Caco-2 (cell line): ENCODE measurements around the gene PARD3. TPM values are rescaled to one million over a fixed set of nuclear protein-coding genes. Genes with fewer than 3 reads are reported as not detected.

ENCODE experiments used
- BruUV-seq: library from RNA; stranded (reverse); fragments of 400-500 nt; replicated peaks from 2 replicates; lab custom pipeline; 2021; lab: Mats Ljungman, UMichigan
- CTCF ChIA-PET: fragments of 300-600 bp; sonication (Branson Sonifier 250); formaldehyde crosslinking; loops from one replicate; lab custom pipeline; 2022; ENCODE audit warnings: antibody characterized with exemption; lab: Charles Lee
- POLR2A ChIA-PET: fragments of 300-600 bp; sonication (Branson Sonifier 250); formaldehyde crosslinking; loops from one replicate; lab custom pipeline; 2022; ENCODE audit warnings: antibody characterized with exemption; lab: Charles Lee
- DNase-seq, 2 experiments: peaks; one replicate each; pipeline versions ENCODE4 v3.0.0 to v3.0.0-alpha.2; 2020 to 2022
- H3K27me3 ChIP-seq: replicated peaks from 2 replicates; pipeline ENCODE4 v1.6.0; 2011; ENCODE audit warnings: low read length; ENCODE audit not compliant: control insufficient read depth, insufficient read depth
- H3K36me3 ChIP-seq: 2 replicates; pipeline ENCODE4 v1.5.1; 2011; ENCODE audit warnings: low read length; ENCODE audit not compliant: control insufficient read depth, insufficient read depth
- H3K4me1 ChIP-seq: fragments of 250-450 bp; sonication (Bioruptor Pico); 2 replicates; pipeline ENCODE4 v1.5.1; 2020; ENCODE audit warnings: mild to moderate bottlenecking
- H3K4me3 ChIP-seq: 2 replicates; pipeline ENCODE4 v1.5.1; 2011; ENCODE audit warnings: low read depth, mild to moderate bottlenecking, control low read depth, low read length
- H3K9me3 ChIP-seq: fragments of 250-450 bp; sonication (Bioruptor Pico); 2 replicates; pipeline ENCODE4 v1.5.1; 2020; ENCODE audit warnings: mild to moderate bottlenecking, moderate library complexity
- H3K27ac Mint-ChIP-seq: one replicate; pipeline ENCODE4 v1.8.0; 2022; ENCODE audit warnings: mixed read lengths; ENCODE audit not compliant: unreplicated experiment
- H3K27me3 Mint-ChIP-seq: one replicate; pipeline ENCODE4 v1.8.0; 2022; ENCODE audit warnings: mixed read lengths; ENCODE audit not compliant: insufficient read depth, unreplicated experiment
- H3K36me3 Mint-ChIP-seq: one replicate; pipeline ENCODE4 v1.8.0; 2022; ENCODE audit warnings: mild to moderate bottlenecking, mixed read lengths; ENCODE audit not compliant: insufficient read depth, unreplicated experiment
- H3K4me1 Mint-ChIP-seq: one replicate; pipeline ENCODE4 v1.8.0; 2022; ENCODE audit warnings: low read depth, mixed read lengths; ENCODE audit not compliant: unreplicated experiment
- H3K4me3 Mint-ChIP-seq: one replicate; pipeline ENCODE4 v1.8.0; 2022; ENCODE audit warnings: mild to moderate bottlenecking, moderate library complexity, mixed read lengths; ENCODE audit not compliant: unreplicated experiment
- H3K9me3 Mint-ChIP-seq: one replicate; pipeline ENCODE4 v1.8.0; 2022; ENCODE audit warnings: mixed read lengths; ENCODE audit not compliant: unreplicated experiment
- intact Hi-C: fragments of 100-400 bp; cut with micrococcal nuclease; formaldehyde crosslinking; loops from one replicate; pipeline ENCODE4 v1.10.0; 2022; ENCODE audit not compliant: unreplicated experiment
- total RNA-seq: library from RNA; stranded (reverse); gene quantifications from 2 replicates; pipeline ENCODE4 v1.2.3, GENCODE V29; 2022
- TF ChIP-seq, protein P1 (sequence below), 2 experiments: fragments of 200-600 bp in 1 of 2; IDR thresholded peaks; 1 replicate in 1 of 2; 2 replicates in 1 of 2; pipeline versions ENCODE4 v1.5.1 to v1.8.0; 2011 to 2022; ENCODE audit warnings: antibody characterized with exemption in 1 of 2, control low read depth in 1 of 2, inconsistent platforms in 1 of 2, low read depth in 1 of 2, low read length in 1 of 2, mild to moderate bottlenecking in 1 of 2, moderate library complexity in 1 of 2; ENCODE audit not compliant: insufficient read depth in 1 of 2, severe bottlenecking in 1 of 2, unreplicated experiment in 1 of 2

Gene PARD3
- total RNA-seq, 1 experiment from 2014 or later: 80.7 TPM

DNA sequence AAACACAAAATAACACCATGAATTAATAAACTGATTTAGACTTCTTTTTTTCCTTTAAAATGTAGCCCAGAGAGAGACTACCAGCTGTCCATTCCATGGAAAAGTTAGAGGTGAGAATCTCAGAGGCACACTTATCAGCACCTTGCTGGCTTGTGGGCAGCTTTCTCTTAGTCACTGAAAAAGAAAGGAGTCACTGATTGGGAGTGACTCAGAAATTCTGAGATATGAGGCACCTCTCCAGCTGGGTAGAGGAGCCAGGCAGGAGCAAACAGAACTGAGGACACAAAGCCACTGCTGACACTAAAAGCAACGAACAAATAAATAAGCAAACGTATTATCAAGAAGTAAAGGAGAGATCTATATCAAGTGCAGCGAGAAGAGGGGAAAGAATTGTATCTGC lies 310.6 kb downstream of the PARD3 start:
- peaks cover 11% of the 10 kb centered on the region for H3K4me1 Mint-ChIP-seq
- no peak overlapping the region for H3K27ac Mint-ChIP-seq
- DNase-seq: peak in 1 of 2 experiments; percentile 35
- H3K4me3 Mint-ChIP-seq: no peak overlapping the region
- no peak overlapping the region for H3K4me3 ChIP-seq
- intact Hi-C loops: no loop called here
- ChIA-PET POLR2A (no interaction called here), CTCF (no interaction called here)
- TF ChIP-seq, protein P1, sequence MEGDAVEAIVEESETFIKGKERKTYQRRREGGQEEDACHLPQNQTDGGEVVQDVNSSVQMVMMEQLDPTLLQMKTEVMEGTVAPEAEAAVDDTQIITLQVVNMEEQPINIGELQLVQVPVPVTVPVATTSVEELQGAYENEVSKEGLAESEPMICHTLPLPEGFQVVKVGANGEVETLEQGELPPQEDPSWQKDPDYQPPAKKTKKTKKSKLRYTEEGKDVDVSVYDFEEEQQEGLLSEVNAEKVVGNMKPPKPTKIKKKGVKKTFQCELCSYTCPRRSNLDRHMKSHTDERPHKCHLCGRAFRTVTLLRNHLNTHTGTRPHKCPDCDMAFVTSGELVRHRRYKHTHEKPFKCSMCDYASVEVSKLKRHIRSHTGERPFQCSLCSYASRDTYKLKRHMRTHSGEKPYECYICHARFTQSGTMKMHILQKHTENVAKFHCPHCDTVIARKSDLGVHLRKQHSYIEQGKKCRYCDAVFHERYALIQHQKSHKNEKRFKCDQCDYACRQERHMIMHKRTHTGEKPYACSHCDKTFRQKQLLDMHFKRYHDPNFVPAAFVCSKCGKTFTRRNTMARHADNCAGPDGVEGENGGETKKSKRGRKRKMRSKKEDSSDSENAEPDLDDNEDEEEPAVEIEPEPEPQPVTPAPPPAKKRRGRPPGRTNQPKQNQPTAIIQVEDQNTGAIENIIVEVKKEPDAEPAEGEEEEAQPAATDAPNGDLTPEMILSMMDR (IDR thresholded peaks at IDR 0.05; ENCODE audit: insufficient read depth in 1 of 2, low read depth in 1 of 2, low read length in 1 of 2, severe bottlenecking in 1 of 2, unreplicated experiment in 1 of 2): no peak
- H3K9me3 Mint-ChIP-seq: no peaks in the 10 kb centered on the region
- H3K4me1 ChIP-seq: 0 out of 2 replicates have a peak, but pooled peaks cover 4% of the 10 kb centered on the region
- H3K36me3 Mint-ChIP-seq: no peaks in the 10 kb centered on the region
- H3K9me3 ChIP-seq: no peaks in the 10 kb centered on the region
- no peaks in the 10 kb centered on the region for H3K36me3 ChIP-seq
- no peaks in the 10 kb centered on the region for H3K27me3 Mint-ChIP-seq
- no peaks in the 10 kb centered on the region for H3K27me3 ChIP-seq
- BruUV-seq: no TSS peak

DNA sequence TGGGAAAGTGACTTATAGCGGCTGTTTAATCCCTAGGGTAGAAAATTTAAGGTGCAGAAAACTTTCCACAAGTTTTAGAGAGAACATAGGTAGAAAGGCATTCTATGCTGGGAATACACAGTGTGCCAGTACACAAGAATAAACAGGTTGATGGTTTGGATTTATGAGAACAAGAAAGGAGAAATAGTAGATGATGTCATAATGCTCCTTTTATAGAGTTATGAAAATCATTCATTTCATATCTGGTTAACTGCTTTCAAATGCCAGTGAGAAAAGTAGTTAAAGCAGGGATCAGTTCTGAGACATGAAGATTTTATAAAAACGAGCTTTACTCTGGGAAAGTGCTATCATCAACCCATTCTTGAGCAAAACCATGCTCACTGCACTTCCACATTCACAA lies 311.4 kb downstream of the PARD3 start:
- Mint-ChIP-seq H3K27ac (no peak overlapping the region), H3K27me3 (no peaks in the 10 kb centered on the region), H3K9me3 (no peaks in the 10 kb centered on the region), H3K36me3 (no peaks in the 10 kb centered on the region), H3K4me3 (no peak overlapping the region), H3K4me1 (peaks cover 11% of the 10 kb centered on the region)
- Histone ChIP-seq H3K36me3 (no peaks in the 10 kb centered on the region), H3K27me3 (no peaks in the 10 kb centered on the region), H3K4me3 (no peak overlapping the region), H3K9me3 (no peaks in the 10 kb centered on the region), H3K4me1 (0 out of 2 replicates have a peak, but pooled peaks cover 4% of the 10 kb centered on the region)
- TF ChIP-seq, protein P1 (IDR thresholded peaks at IDR 0.05; ENCODE audit: insufficient read depth in 1 of 2, low read depth in 1 of 2, low read length in 1 of 2, severe bottlenecking in 1 of 2, unreplicated experiment in 1 of 2): no peak
- ChIA-PET POLR2A (no interaction called here), CTCF (no interaction called here)
- no TSS peak for BruUV-seq
- intact Hi-C loops: no loop called here
- DNase-seq: no peak

DNA sequence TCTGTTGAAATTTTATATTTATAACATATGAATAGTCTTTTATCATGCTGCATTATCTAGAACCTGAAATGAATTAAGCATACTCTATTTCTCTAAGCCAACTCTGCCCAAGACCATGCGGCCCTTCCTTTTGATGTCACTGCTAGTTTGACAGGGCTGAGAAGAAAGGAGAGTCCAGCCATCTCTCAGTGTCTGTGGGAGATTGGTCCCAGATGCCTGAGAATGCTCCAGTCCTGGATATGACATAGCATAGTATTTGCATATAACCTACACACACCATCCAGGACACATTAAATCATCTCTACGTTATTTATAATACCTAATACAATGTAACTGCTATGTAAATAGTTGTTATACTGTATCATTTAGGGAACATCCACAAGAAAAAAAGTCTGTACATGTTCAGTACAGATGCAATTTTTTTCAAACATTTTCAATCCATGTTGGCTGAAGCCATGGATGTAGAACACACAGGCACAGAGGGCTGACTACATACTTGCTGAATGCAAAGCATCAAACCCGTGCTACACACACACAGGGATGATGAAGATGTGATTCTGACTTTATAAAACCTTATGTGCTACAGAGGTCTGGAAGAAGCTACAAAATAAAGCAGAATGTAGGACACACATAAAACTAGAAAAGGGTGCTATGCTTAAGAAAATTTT lies 315.4 kb downstream of the PARD3 start:
- intact Hi-C loops: no loop called here
- Mint-ChIP-seq H3K9me3 (no peaks in the 10 kb centered on the region), H3K4me3 (no peak overlapping the region), H3K27me3 (no peaks in the 10 kb centered on the region), H3K4me1 (peaks cover 5% of the 10 kb centered on the region), H3K36me3 (peaks cover 8% of the 10 kb centered on the region), H3K27ac (no peak overlapping the region)
- POLR2A ChIA-PET: no interaction called here
- no TSS peak for BruUV-seq
- Histone ChIP-seq H3K9me3 (no peaks in the 10 kb centered on the region), H3K4me1 (no peaks in the 10 kb centered on the region), H3K4me3 (no peak overlapping the region), H3K36me3 (no peaks in the 10 kb centered on the region), H3K27me3 (no peaks in the 10 kb centered on the region)
- TF ChIP-seq, protein P1 (IDR thresholded peaks at IDR 0.05; ENCODE audit: insufficient read depth in 1 of 2, low read depth in 1 of 2, low read length in 1 of 2, severe bottlenecking in 1 of 2, unreplicated experiment in 1 of 2): no peak
- DNase-seq: no peak
- CTCF ChIA-PET: no interaction called here
